Choroid plexus epithelial cell (primary cell): Measurements from ENCODE around the gene RIMS1.
A peak's percentile ranks its signal among the peaks of the same experiment; 100 is the strongest.

ENCODE experiments used
- DNase-seq: peaks from one replicate; pipeline ENCODE4 v3.0.0-alpha.2; 2010; ENCODE audit warnings: low read depth
- H3K4me3 ChIP-seq: 2 replicates; pipeline ENCODE4 v1.5.1; 2011; ENCODE audit warnings: low read depth, mild to moderate bottlenecking, control low read depth, low read length, moderate library complexity
- CTCF ChIP-seq: conservative IDR thresholded peaks from 2 replicates; pipeline ENCODE4 v1.5.1; 2011; ENCODE audit warnings: low read depth, mild to moderate bottlenecking, control low read depth, inconsistent platforms, low read length, moderate library complexity

The RIMS1 gene

DNA sequence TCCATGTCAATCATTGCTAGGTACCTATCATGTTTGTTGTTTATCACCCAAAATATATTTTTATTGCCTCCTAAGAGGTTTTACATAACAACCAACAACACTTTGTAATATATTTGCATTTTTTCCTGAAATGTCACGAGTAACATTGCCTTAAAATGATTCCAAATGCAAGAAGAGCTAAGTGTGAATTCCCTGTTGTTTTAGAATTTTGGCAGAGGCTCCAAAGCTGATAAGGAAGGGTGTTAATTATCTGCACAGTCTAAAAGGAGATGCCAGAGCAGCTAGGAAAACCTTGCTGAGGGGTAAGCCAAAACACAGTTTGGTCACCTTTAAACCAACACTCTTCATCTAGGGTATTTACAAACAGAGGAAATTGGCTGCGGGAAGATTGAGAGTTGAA lies 533.6 kb downstream of the RIMS1 start:
- no peak for TF ChIP-seq CTCF
- DNase-seq, result no peak
- no peak overlapping the region for H3K4me3 ChIP-seq

- no peak for TF ChIP-seq CTCF
- DNase-seq, result no peak
- H3K4me3 ChIP-seq, result no peak overlapping the region
Observed at GRCh38 chr6:72420409-72420808, 534.1 kb downstream of the RIMS1 start.

DNA sequence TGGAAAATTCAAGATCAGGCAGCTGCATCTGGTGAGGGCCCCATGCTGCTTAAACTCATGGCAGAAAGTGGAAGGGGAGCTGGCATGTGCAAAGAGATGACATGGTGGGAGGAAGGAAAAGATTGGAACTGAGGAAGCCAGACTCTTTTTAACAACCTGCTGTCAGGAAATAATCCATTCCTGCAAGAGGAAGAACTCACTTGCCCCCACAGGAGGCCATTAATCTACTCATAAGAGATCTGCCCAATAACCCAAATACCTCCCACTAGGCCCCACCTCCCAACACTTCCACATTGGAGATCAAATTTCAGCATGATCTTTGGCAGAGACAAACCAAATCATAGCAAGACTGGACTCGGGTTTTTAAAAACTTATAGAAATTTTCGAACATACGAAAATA lies 535.0 kb downstream of the RIMS1 start:
- DNase-seq, result no peak
- no peak overlapping the region for H3K4me3 ChIP-seq
- no peak for TF ChIP-seq CTCF

- no peak for TF ChIP-seq CTCF
- no peak overlapping the region for H3K4me3 ChIP-seq
Observed at GRCh38 chr6:72422171-72422570, 535.8 kb downstream of the RIMS1 start.

DNA sequence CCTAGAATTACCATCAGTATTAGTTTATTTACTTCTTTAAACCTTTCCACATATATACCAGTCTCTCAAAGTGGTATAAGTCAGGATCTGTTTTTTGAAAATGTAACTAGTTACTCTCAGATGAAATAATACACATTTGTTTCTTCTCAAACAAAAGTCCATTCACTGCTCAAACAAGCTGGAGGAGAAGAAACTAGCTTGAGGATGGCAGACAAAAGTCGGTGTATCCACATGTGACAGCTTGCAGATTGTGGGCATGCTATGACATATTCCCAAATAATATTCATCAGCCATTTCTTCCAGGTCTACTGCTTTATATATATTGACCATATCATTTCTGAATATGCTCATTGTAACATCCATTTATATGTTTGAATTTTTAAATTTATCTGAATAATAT lies 538.1 kb downstream of the RIMS1 start:
- H3K4me3 ChIP-seq, result no peak overlapping the region
- no peak for DNase-seq
- no peak for TF ChIP-seq CTCF

More at GRCh38 chr6:72422171-72422570, 535.8 kb downstream of the RIMS1 start:
- DNase-seq, result no peak

DNA sequence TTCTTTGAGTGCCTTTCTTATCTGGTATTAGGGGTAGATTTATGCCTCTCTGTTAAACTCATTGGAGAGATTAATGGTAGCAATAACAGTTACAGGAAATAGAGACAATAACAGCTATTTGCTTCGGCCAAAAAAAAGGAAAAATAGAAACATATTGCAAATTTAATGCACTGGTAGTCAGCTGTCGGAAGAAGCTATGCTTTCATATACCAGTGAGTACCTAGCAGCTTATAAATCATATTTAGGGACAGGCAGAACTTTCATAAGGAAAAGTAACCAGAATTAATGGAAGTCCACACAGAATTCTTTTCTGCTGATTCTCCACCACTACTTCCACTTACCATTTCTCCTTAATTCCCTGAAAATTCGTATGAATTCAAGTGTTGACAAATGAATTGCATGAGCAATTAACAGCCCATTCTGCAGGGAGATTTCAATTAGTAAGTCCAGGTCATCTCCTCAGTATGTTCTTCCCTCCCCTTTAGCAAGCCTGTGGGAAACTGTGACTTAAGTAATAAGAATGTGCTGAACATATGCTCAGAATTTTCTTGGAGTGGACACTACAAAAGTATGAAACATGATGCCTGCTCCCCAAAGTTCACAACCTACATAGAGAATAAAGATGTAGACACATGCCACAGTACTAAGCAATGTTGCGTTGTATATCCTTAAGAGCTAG lies 538.8 kb downstream of the RIMS1 start:
- no peak for TF ChIP-seq CTCF
- peak; percentile 75 for DNase-seq
- no peak overlapping the region for H3K4me3 ChIP-seq

GRCh38 chr6:72440611-72441010 lies 554.3 kb downstream of the RIMS1 start:
- DNase-seq, result no peak
- H3K4me3 ChIP-seq, result no peak overlapping the region
- no peak for TF ChIP-seq CTCF
